HG02763 (cell line): ENCODE results near the gene ETV3.

Experiments used
- ATAC-seq: cut with Tn5 transposase; IDR thresholded peaks from one replicate; pipeline ENCODE4 v1.9.1; 2021; ENCODE audit warnings: mild to moderate bottlenecking, moderate library complexity; ENCODE audit not compliant: unreplicated experiment

ETV3 gene

GRCh38 chr1:157140063-157140588 lies 1.9 kb upstream of the ETV3 start:
- ATAC-seq = no peak

- ATAC-seq = no peak
Observed at GRCh38 chr1:157139052-157139715, 989 bp upstream of the ETV3 start.

- ATAC-seq = no peak
Observed at GRCh38 chr1:157137408-157138219, 581 bp downstream of the ETV3 start.

GRCh38 chr1:157137046-157137407 lies 1.2 kb downstream of the ETV3 start:
- no peak for ATAC-seq

- no peak for ATAC-seq
Observed at GRCh38 chr1:157136133-157136532, 2.1 kb downstream of the ETV3 start.

GRCh38 chr1:157135646-157136045 lies 2.5 kb downstream of the ETV3 start:
- no peak for ATAC-seq

- no peak for ATAC-seq
Observed at GRCh38 chr1:157135070-157135469, 3.1 kb downstream of the ETV3 start.

- no peak for ATAC-seq
Observed at GRCh38 chr1:157134442-157134841, 3.8 kb downstream of the ETV3 start.

- no peak for ATAC-seq
Observed at GRCh38 chr1:157133426-157133825, 4.8 kb downstream of the ETV3 start.

- ATAC-seq = no peak
Observed at GRCh38 chr1:157132616-157133167, 5.5 kb downstream of the ETV3 start.

- ATAC-seq = no peak
Observed at GRCh38 chr1:157132111-157132510, 6.1 kb downstream of the ETV3 start.

GRCh38 chr1:157131281-157131680 lies 6.9 kb downstream of the ETV3 start:
- no peak for ATAC-seq

- ATAC-seq = no peak
Observed at GRCh38 chr1:157124855-157125254, 13.3 kb downstream of the ETV3 start.

GRCh38 chr1:157119448-157119847 lies 18.7 kb downstream of the ETV3 start:
- no peak for ATAC-seq

- no peak for ATAC-seq
Observed at GRCh38 chr1:157119008-157119407, 19.2 kb downstream of the ETV3 start.

- no peak for ATAC-seq
Observed at GRCh38 chr1:157117527-157118057, 20.6 kb downstream of the ETV3 start.

GRCh38 chr1:157116737-157117103 lies 21.5 kb downstream of the ETV3 start:
- ATAC-seq = no peak

GRCh38 chr1:157115851-157116736 lies 22.1 kb downstream of the ETV3 start:
- no peak for ATAC-seq

- ATAC-seq = no peak
Observed at GRCh38 chr1:157115429-157115838, 22.8 kb downstream of the ETV3 start.

GRCh38 chr1:157114183-157115121 lies 23.7 kb downstream of the ETV3 start:
- no peak for ATAC-seq
